PC-3 (cell line): ENCODE results near the gene RPL12. TPM values are rescaled to one million over a fixed set of nuclear protein-coding genes. Genes with fewer than 3 reads are reported as not detected.

Experiments
- ATAC-seq: fragments of 200-7000 bp; cut with Tn5 transposase; 2 replicates; pipeline ENCODE4 v1.9.1; 2020; ENCODE audit warnings: mild to moderate bottlenecking, moderate library complexity
- BruUV-seq: library from RNA; stranded (reverse); fragments of 400-500 nt; replicated peaks from 2 replicates; lab custom pipeline; 2021; lab: Mats Ljungman, UMichigan
- CTCF ChIA-PET: fragments of 300-600 bp; sonication (Branson Sonifier 250); formaldehyde crosslinking; loops from one replicate; lab custom pipeline; 2022; ENCODE audit warnings: antibody characterized with exemption; lab: Charles Lee
- POLR2A ChIA-PET: fragments of 300-600 bp; sonication (Branson Sonifier 250); formaldehyde crosslinking; loops from one replicate; lab custom pipeline; 2022; ENCODE audit warnings: antibody characterized with exemption; ENCODE audit not compliant: unreplicated experiment; lab: Charles Lee
- DNase-seq: peaks from one replicate; pipeline ENCODE4 v3.0.0-alpha.2; 2015
- H2AFZ ChIP-seq: fragments of 300-600 bp; sonication (generic); 2 replicates; pipeline ENCODE4 v1.6.0; 2016; ENCODE audit warnings: antibody characterized with exemption, low read length
- H3F3A ChIP-seq: fragments of 300-600 bp; sonication (generic); one replicate; pipeline ENCODE4 v1.6.0; 2017; ENCODE audit warnings: antibody characterized with exemption, low read length, control low read depth, mild to moderate bottlenecking; ENCODE audit not compliant: unreplicated experiment
- H3K27ac ChIP-seq: fragments of 300-600 bp; sonication (generic); 2 replicates; pipeline ENCODE4 v1.5.1; 2016; ENCODE audit warnings: mild to moderate bottlenecking, low read length
- H3K27me3 ChIP-seq: fragments of 300-600 bp; sonication (generic); 2 replicates; pipeline ENCODE4 v1.6.1; 2016; ENCODE audit warnings: low read length, mixed read lengths
- H3K36me3 ChIP-seq: fragments of 300-600 bp; sonication (generic); 2 replicates; pipeline ENCODE4 v1.6.1; 2016; ENCODE audit warnings: low read depth, mixed run types, low read length, mixed read lengths
- H3K4me1 ChIP-seq: fragments of 300-600 bp; sonication (generic); 2 replicates; pipeline ENCODE4 v1.5.1; 2016; ENCODE audit warnings: low read length; ENCODE audit not compliant: insufficient read depth
- H3K4me2 ChIP-seq: fragments of 300-600 bp; sonication (generic); 2 replicates; pipeline ENCODE4 v1.6.0; 2016; ENCODE audit warnings: low read length
- H3K4me3 ChIP-seq: fragments of 300-600 bp; sonication (generic); 2 replicates; pipeline ENCODE4 v1.5.1; 2016; ENCODE audit warnings: mild to moderate bottlenecking, low read length, mixed read lengths
- H3K79me2 ChIP-seq: fragments of 300-600 bp; sonication (generic); 2 replicates; pipeline ENCODE4 v1.6.1; 2017; ENCODE audit warnings: low read length, mixed read lengths
- H3K9ac ChIP-seq: fragments of 300-600 bp; sonication (generic); 2 replicates; pipeline ENCODE4 v1.6.0; 2016; ENCODE audit warnings: mild to moderate bottlenecking, low read length
- H3K9me2 ChIP-seq: fragments of 300-600 bp; sonication (generic); replicated peaks from 2 replicates; pipeline ENCODE4 v1.6.1; 2016; ENCODE audit warnings: mixed run types, low read length, mixed read lengths
- H3K9me3 ChIP-seq: fragments of 300-600 bp; sonication (generic); 2 replicates; pipeline ENCODE4 v1.6.1; 2016; ENCODE audit warnings: low read length, mixed read lengths
- H4K20me1 ChIP-seq: fragments of 300-600 bp; sonication (generic); 2 replicates; pipeline ENCODE4 v1.6.1; 2016; ENCODE audit warnings: low read length, mixed read lengths
- EZH2 ChIP-seq: fragments of 300-600 bp; sonication (generic); IDR thresholded peaks from one replicate; pipeline ENCODE4 v1.6.1; 2017; ENCODE audit warnings: antibody characterized with exemption, mild to moderate bottlenecking, low read length; ENCODE audit not compliant: unreplicated experiment
- EZH2phosphoT487 ChIP-seq: fragments of 300-600 bp; sonication (generic); IDR thresholded peaks from 2 replicates; pipeline ENCODE4 v1.6.1; 2018; ENCODE audit warnings: mild to moderate bottlenecking, antibody characterized with exemption, low read length, borderline replicate concordance
- intact Hi-C: fragments of 100-400 bp; cut with micrococcal nuclease; formaldehyde crosslinking; loops from 2 replicates; pipeline ENCODE4 v1.9.0; 2023
- total RNA-seq: library from RNA; depleted of rRNA; stranded (reverse); fragments of >200 nt; gene quantifications from 2 replicates; pipeline ENCODE4 v1.2.3, GENCODE V29; 2014
- TF ChIP-seq, protein P1 (sequence below): fragments of 300-600 bp; sonication (generic); conservative IDR thresholded peaks from 2 replicates; pipeline ENCODE4 v1.5.1; 2017; ENCODE audit warnings: antibody characterized with exemption, low read depth, mild to moderate bottlenecking, low read length

The RPL12 gene
- total RNA-seq, 1 experiment from 2014 or later = 1,417 TPM

DNA sequence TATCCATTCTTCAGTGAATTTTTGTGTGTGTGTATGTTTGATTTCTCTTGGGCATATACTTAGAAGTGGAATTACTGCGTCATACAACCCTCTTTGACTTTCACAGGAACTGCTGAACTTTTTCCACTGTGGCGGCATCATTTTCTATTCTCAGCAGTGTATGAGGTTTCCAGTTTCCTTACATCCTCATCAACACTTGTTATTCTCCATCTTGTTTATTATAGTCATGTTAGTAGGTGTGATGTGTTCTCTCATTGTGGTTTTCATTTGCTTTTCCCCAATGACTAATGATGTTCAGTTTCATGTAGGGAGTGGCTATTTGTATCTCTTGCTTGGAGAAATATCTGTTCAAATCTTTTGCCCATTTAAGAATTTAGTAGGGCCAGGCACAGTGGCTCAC lies 24.4 kb downstream of the RPL12 start:
- TF ChIP-seq, protein P1, sequence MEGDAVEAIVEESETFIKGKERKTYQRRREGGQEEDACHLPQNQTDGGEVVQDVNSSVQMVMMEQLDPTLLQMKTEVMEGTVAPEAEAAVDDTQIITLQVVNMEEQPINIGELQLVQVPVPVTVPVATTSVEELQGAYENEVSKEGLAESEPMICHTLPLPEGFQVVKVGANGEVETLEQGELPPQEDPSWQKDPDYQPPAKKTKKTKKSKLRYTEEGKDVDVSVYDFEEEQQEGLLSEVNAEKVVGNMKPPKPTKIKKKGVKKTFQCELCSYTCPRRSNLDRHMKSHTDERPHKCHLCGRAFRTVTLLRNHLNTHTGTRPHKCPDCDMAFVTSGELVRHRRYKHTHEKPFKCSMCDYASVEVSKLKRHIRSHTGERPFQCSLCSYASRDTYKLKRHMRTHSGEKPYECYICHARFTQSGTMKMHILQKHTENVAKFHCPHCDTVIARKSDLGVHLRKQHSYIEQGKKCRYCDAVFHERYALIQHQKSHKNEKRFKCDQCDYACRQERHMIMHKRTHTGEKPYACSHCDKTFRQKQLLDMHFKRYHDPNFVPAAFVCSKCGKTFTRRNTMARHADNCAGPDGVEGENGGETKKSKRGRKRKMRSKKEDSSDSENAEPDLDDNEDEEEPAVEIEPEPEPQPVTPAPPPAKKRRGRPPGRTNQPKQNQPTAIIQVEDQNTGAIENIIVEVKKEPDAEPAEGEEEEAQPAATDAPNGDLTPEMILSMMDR = no peak
- TF ChIP-seq EZH2phosphoT487 = no peak
- no peak for TF ChIP-seq EZH2
- H3K4me3 ChIP-seq = no peak overlapping the region
- POLR2A ChIA-PET = no interaction called here
- intact Hi-C loops = no loop called here
- no peak for DNase-seq
- H3F3A ChIP-seq = no peaks in the 10 kb centered on the region
- H3K27me3 ChIP-seq = no peaks in the 10 kb centered on the region
- no peak overlapping the region for H3K9ac ChIP-seq
- H3K79me2 ChIP-seq = peaks cover 53% of the 10 kb centered on the region
- no peaks in the 10 kb centered on the region for H3K9me3 ChIP-seq
- no peak overlapping the region for H3K4me2 ChIP-seq
- no peak overlapping the region for H2AFZ ChIP-seq
- CTCF ChIA-PET = no interaction called here
- no peak overlapping the region for H3K27ac ChIP-seq
- BruUV-seq = no TSS peak
- no peaks in the 10 kb centered on the region for H4K20me1 ChIP-seq
- no peak for ATAC-seq
- H3K4me1 ChIP-seq = peaks cover 30% of the 10 kb centered on the region
- H3K9me2 ChIP-seq = no peaks in the 10 kb centered on the region
- H3K36me3 ChIP-seq = no peaks in the 10 kb centered on the region; the same call in none of the 2 replicates

DNA sequence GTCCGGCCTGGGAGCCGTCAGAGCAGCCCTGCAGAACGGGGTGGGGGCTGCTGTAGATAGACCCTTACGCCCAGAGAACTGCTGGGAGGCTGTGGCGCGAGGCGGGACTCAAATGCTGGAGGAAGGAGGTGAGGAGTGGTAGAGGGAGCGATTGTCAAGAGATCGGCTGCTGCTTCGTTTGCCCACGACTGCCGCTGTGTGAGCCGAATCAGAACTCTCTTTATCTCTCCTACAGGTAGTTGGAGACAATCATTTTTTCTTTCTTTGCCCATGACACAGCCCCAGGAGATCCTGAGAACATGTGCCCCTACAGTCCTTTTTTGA lies 26.6 kb downstream of the RPL12 start:
- Histone ChIP-seq H3K9me2 (no peaks in the 10 kb centered on the region), H3K4me3 (peak overlapping the region; percentile 97), H3K79me2 (peaks cover 54% of the 10 kb centered on the region), H3K27ac (peak overlapping the region; percentile 80; the same call in 1 of the 2 replicates), H2AFZ (peak overlapping the region; percentile 95), H3K9ac (peak overlapping the region; percentile 89), H3K27me3 (no peaks in the 10 kb centered on the region), H3F3A (no peaks in the 10 kb centered on the region), H3K9me3 (no peaks in the 10 kb centered on the region), H3K4me2 (peak overlapping the region; percentile 92), H3K4me1 (peaks cover 38% of the 10 kb centered on the region), H3K36me3 (no peaks in the 10 kb centered on the region; the same call in 1 of the 2 replicates), H4K20me1 (no peaks in the 10 kb centered on the region)
- TSS peak; percentile 69 for BruUV-seq
- CTCF ChIA-PET = no interaction called here
- POLR2A ChIA-PET = interaction anchor here (0.6 to 1.3 kb wide), 4 partner anchors 11 to 188 kb away, joined by 3 to 7 read pairs (median 4); partner anchors contain the start of genes LRSAM1, RPL12 and SLC2A8
- intact Hi-C loops = loop anchor here (1.0 kb wide), 1 partner anchor 27 kb away; the partner anchor contains the start of genes LRSAM1 and RPL12
- ATAC-seq (peak; percentile 58), DNase-seq (peak; percentile 18)
- no peak for TF ChIP-seq EZH2
- TF ChIP-seq, protein P1 = no peak
- no peak for TF ChIP-seq EZH2phosphoT487

DNA sequence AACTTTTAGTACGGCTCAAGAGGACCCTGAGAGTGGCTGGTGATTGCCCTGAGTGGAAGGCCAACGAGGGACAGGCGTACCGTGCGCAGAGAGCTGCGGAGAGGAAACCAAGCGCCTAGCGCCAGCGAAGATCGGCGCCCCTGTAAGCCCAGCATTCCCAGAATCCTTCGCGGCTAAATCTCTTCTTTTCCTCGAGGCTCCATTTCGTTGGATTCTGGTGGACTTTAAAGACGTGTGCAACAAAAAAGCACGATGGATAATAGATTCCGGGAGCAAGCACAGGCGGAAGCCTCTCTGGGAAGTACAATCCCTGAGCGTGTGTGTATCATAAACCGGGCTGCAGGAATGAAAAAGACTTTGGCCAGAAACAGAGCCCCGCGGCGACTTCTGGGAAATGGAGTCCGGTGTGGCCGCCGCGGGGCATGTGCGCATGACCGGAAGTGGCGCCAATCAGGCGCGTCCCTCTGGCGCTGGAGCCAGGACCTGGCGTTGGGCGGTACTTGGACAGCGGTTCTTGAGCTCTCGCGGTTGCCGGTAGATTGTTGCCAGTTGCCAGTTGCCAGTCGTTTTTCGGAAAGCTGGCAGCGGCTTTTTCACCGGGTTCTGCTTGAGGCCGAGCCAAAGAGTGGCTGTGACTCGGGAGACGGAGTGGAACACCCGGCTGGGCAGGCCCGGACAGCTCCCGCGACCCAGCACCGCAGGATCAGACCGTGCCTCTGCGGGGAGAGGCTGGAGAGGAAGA lies 27.1 kb downstream of the RPL12 start, which contains the start of gene ZNF79:
Gene ZNF79 (plus strand): TSS at position 449 of the 742 bp plus-strand sequence. CDS start 406 bp downstream, outside the sequence.
- peak within 1 kb of the TSS; percentile 97 for H3K4me3 ChIP-seq
- peak; percentile 86 for DNase-seq
- TF ChIP-seq EZH2phosphoT487 (no peak), EZH2 (no peak)
- TF ChIP-seq, protein P1 = no peak
- ChIA-PET CTCF (no interaction called here), POLR2A (interaction anchor here (0.6 to 1.3 kb wide), 4 partner anchors 11 to 188 kb away, joined by 3 to 7 read pairs (median 4); partner anchors contain the start of genes LRSAM1, RPL12 and SLC2A8)
- no peaks in the 10 kb centered on the region; the same call in 1 of the 2 replicates for H3K36me3 ChIP-seq
- intact Hi-C loops = loop anchor here (1.0 kb wide), 1 partner anchor 27 kb away; the partner anchor contains the start of genes LRSAM1 and RPL12
- peak within 1 kb of the TSS; percentile 89 for H3K9ac ChIP-seq
- peak within 1 kb of the TSS; percentile 92 for H3K4me2 ChIP-seq
- no TSS peak for BruUV-seq
- ATAC-seq = peak; percentile 84
- peak within 1 kb of the TSS; percentile 95 for H2AFZ ChIP-seq
- no peaks in the 10 kb centered on the region for H3K9me2 ChIP-seq
- H3K79me2 ChIP-seq = peaks cover 54% of the 10 kb centered on the region
- peak within 1 kb of the TSS; percentile 80 for H3K27ac ChIP-seq
- no peaks in the 10 kb centered on the region for H3K9me3 ChIP-seq
- peaks cover 38% of the 10 kb centered on the region for H3K4me1 ChIP-seq
- no peaks in the 10 kb centered on the region for H3K27me3 ChIP-seq
- no peaks in the 10 kb centered on the region for H4K20me1 ChIP-seq
- H3F3A ChIP-seq = no peaks in the 10 kb centered on the region
